ENCODE results near the gene LARP6.

GRCh38 chr15:70845602-70846360 lies 8.2 kb downstream of the LARP6 start:
- TF ChIP-seq CTCF (conservative IDR thresholded peaks at IDR 0.05; ENCODE audit: low read depth, low read length) (no peak), EZH2 (IDR thresholded peaks at IDR 0.05; ENCODE audit: borderline replicate concordance, low read depth, low read length, poor library complexity, severe bottlenecking) (no peak)

Measured in A673 (cell line).